Liver (tissue), 9 donors: Measurements from ENCODE around the gene GOLT1B. TPM values are rescaled to one million over a fixed set of nuclear protein-coding genes. Genes with fewer than 3 reads are reported as not detected.

Source experiments
- DNase-seq: peaks from one replicate; pipeline ENCODE4 v3.0.0-alpha.2; 2017; ENCODE audit warnings: low spot score
- H3K27ac ChIP-seq, 2 donors: one replicate each; pipeline ENCODE4 v1.7.0; 2013; ENCODE audit warnings: inconsistent platforms in 2 of 2, low read length in 2 of 2, control low read depth in 1 of 2, low read depth in 1 of 2, mild to moderate bottlenecking in 1 of 2
- H3K27me3 ChIP-seq, 4 donors: one replicate each; pipeline versions ENCODE4 v1.6.1 to v1.7.0; 2013; ENCODE audit warnings: low read length in 3 of 4, inconsistent platforms in 1 of 4, mild to moderate bottlenecking in 1 of 4, moderate library complexity in 1 of 4; ENCODE audit not compliant: control insufficient read depth in 4 of 4, insufficient read depth in 4 of 4
- H3K36me3 ChIP-seq, 4 donors: one replicate each; pipeline versions ENCODE4 v1.6.1 to v1.7.0; 2013; ENCODE audit warnings: low read length in 3 of 4, mild to moderate bottlenecking in 3 of 4, low read depth in 1 of 4, moderate library complexity in 1 of 4; ENCODE audit not compliant: control insufficient read depth in 4 of 4, insufficient read depth in 3 of 4
- H3K4me1 ChIP-seq, 4 donors: one replicate each; pipeline versions ENCODE4 v1.6.1 to v1.7.0; 2013; ENCODE audit warnings: low read length in 3 of 4, mild to moderate bottlenecking in 3 of 4, moderate library complexity in 1 of 4; ENCODE audit not compliant: control insufficient read depth in 4 of 4, insufficient read depth in 4 of 4
- H3K4me3 ChIP-seq, 3 donors: one replicate each; pipeline versions ENCODE4 v1.6.1 to v1.7.0; 2013; ENCODE audit warnings: low read length in 3 of 3, control low read depth in 1 of 3, low read depth in 1 of 3, mild to moderate bottlenecking in 1 of 3
- H3K9ac ChIP-seq, 2 donors: one replicate each; pipeline ENCODE4 v1.7.0; 2013; ENCODE audit warnings: low read length in 2 of 2, mild to moderate bottlenecking in 2 of 2, moderate library complexity in 2 of 2, control low read depth in 1 of 2, low read depth in 1 of 2
- H3K9me3 ChIP-seq, 4 donors: one replicate each; pipeline versions ENCODE4 v1.6.1 to v1.7.0; 2013; ENCODE audit warnings: low read length in 3 of 4; ENCODE audit not compliant: control insufficient read depth in 4 of 4
- EGR1 ChIP-seq, 2 donors: IDR thresholded peaks; 2 replicates each; pipeline ENCODE4 v1.6.1; 2016 to 2018; ENCODE audit warnings: antibody characterized with exemption in 2 of 2, low read depth in 2 of 2
- FOXA1 ChIP-seq: IDR thresholded peaks from 2 replicates; pipeline ENCODE4 v1.6.1; 2016; ENCODE audit warnings: antibody characterized with exemption
- HNF4A ChIP-seq, 2 donors: conservative IDR thresholded peaks; 2 replicates each; pipeline ENCODE4 v1.6.1; 2016; ENCODE audit warnings: antibody characterized with exemption in 2 of 2, mild to moderate bottlenecking in 2 of 2
- JUND ChIP-seq, 2 donors: IDR thresholded peaks; 2 replicates each; pipeline ENCODE4 v1.6.1; 2016; ENCODE audit warnings: antibody characterized with exemption in 2 of 2
- MAX ChIP-seq: IDR thresholded peaks from 2 replicates; pipeline ENCODE4 v1.6.1; 2016; ENCODE audit warnings: antibody characterized with exemption
- NR2F2 ChIP-seq: IDR thresholded peaks from 2 replicates; pipeline ENCODE4 v1.6.1; 2016; ENCODE audit warnings: antibody characterized with exemption
- RAD21 ChIP-seq, 2 donors: IDR thresholded peaks; 2 replicates each; pipeline ENCODE4 v1.6.1; 2016; ENCODE audit warnings: antibody characterized with exemption in 2 of 2, mild to moderate bottlenecking in 2 of 2
- REST ChIP-seq: IDR thresholded peaks from 2 replicates; pipeline ENCODE4 v1.6.1; 2016; ENCODE audit warnings: antibody characterized with exemption, mild to moderate bottlenecking
- RXRA ChIP-seq, 2 donors: IDR thresholded peaks; 2 replicates each; pipeline ENCODE4 v1.6.1; 2017 to 2018; ENCODE audit warnings: antibody characterized with exemption in 2 of 2, mild to moderate bottlenecking in 1 of 2
- TAF1 ChIP-seq: conservative IDR thresholded peaks from 2 replicates; pipeline ENCODE4 v1.6.1; 2016; ENCODE audit warnings: antibody characterized with exemption, mild to moderate bottlenecking
- WGBS: extraction: QIAGEN DNeasy Blood & Tissue Kit; methylation state at CpG from one replicate; pipeline ENCODE4 v1.1.7; 2013; 5-methylcytosine and 5-hydroxymethylcytosine counted together
- polyA plus RNA-seq, 2 donors: library from polyadenylated mRNA; stranded (reverse) in 1 of 2; unstranded in 1 of 2; fragments of 200-250 nt in 1 of 2; fragments of >200 nt in 1 of 2; fragmentation: Nextera tagmentation in 1 of 2; extraction: Ambion mirVana in 1 of 2; gene quantifications; one replicate each; pipeline versions ENCODE4 v1.2.1 to v1.2.3, GENCODE V29; 2013 to 2015
- total RNA-seq, 2 donors: library from RNA; depleted of rRNA; stranded (reverse); fragments of >200 nt; gene quantifications; one replicate each; pipeline ENCODE4 v1.2.3, GENCODE V29; 2014
- TF ChIP-seq, protein P1 (sequence below): IDR thresholded peaks from 2 replicates; pipeline ENCODE4 v1.6.1; 2016; ENCODE audit warnings: antibody characterized with exemption
- TF ChIP-seq, protein P2 (sequence below): fragments of 150-350 bp; IDR thresholded peaks from 2 replicates; pipeline ENCODE4 v1.5.1; 2017; ENCODE audit warnings: improper control_type of control experiment, low read depth, low read length; ENCODE audit not compliant: missing input control
- donor health status: healthy.
- donor health status: healthy.
- donor health status: healthy.
- donor health status: healthy.
- donor health status: healthy.

GOLT1B gene
- total and polyA plus RNA-seq, 4 donors = 11.0 to 36.9 (median 17.3) TPM

DNA sequence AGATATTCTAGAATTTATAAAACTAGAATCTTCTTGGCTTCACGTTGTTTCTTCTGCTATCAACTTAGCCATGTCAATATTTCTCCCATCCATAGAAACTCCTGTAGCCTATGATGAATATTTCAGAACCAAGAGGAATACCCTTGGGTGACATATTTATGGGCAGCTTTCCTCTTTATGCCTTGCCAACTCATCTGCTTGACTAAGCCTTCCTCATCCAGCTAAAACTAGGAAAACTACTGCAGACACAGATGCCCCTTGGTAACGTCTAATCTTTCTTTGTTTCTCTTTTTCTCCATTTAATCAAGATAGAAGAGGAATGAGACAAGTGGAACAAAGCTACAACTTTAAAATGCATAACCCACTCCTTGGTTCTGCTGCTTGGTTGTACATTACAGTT is 6.3 kb downstream of the GOLT1B start:
- no peaks in the 10 kb centered on the region for H3K27me3 ChIP-seq
- H3K9me3 ChIP-seq = no peaks in the 10 kb centered on the region
- peaks cover 4 to 17% (median 13%) of the 10 kb centered on the region in 4 donors for H3K36me3 ChIP-seq
- peaks cover 1 to 11% (median 4%) of the 10 kb centered on the region in 4 donors for H3K4me1 ChIP-seq
- H3K4me3 ChIP-seq = no peak overlapping the region
- TF ChIP-seq, protein P1, sequence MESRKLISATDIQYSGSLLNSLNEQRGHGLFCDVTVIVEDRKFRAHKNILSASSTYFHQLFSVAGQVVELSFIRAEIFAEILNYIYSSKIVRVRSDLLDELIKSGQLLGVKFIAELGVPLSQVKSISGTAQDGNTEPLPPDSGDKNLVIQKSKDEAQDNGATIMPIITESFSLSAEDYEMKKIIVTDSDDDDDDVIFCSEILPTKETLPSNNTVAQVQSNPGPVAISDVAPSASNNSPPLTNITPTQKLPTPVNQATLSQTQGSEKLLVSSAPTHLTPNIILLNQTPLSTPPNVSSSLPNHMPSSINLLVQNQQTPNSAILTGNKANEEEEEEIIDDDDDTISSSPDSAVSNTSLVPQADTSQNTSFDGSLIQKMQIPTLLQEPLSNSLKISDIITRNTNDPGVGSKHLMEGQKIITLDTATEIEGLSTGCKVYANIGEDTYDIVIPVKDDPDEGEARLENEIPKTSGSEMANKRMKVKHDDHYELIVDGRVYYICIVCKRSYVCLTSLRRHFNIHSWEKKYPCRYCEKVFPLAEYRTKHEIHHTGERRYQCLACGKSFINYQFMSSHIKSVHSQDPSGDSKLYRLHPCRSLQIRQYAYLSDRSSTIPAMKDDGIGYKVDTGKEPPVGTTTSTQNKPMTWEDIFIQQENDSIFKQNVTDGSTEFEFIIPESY = no peak
- TF ChIP-seq FOXA1 (no peak), REST (no peak), RAD21 (IDR thresholded peaks at IDR 0.05) (no peak), HNF4A (conservative IDR thresholded peaks at IDR 0.05) (no peak), EGR1 (IDR thresholded peaks at IDR 0.05; ENCODE audit: low read depth in 2 of 2) (no peak), RXRA (IDR thresholded peaks at IDR 0.05) (no peak), NR2F2 (no peak), JUND (IDR thresholded peaks at IDR 0.05) (no peak), TAF1 (no peak), MAX (no peak)
- TF ChIP-seq, protein P2, sequence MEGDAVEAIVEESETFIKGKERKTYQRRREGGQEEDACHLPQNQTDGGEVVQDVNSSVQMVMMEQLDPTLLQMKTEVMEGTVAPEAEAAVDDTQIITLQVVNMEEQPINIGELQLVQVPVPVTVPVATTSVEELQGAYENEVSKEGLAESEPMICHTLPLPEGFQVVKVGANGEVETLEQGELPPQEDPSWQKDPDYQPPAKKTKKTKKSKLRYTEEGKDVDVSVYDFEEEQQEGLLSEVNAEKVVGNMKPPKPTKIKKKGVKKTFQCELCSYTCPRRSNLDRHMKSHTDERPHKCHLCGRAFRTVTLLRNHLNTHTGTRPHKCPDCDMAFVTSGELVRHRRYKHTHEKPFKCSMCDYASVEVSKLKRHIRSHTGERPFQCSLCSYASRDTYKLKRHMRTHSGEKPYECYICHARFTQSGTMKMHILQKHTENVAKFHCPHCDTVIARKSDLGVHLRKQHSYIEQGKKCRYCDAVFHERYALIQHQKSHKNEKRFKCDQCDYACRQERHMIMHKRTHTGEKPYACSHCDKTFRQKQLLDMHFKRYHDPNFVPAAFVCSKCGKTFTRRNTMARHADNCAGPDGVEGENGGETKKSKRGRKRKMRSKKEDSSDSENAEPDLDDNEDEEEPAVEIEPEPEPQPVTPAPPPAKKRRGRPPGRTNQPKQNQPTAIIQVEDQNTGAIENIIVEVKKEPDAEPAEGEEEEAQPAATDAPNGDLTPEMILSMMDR = no peak
- no peak overlapping the region for H3K9ac ChIP-seq
- DNase-seq = no peak
- WGBS = 92% methylated on average over 2 of the region's 2 CpGs
- no peak overlapping the region for H3K27ac ChIP-seq

DNA sequence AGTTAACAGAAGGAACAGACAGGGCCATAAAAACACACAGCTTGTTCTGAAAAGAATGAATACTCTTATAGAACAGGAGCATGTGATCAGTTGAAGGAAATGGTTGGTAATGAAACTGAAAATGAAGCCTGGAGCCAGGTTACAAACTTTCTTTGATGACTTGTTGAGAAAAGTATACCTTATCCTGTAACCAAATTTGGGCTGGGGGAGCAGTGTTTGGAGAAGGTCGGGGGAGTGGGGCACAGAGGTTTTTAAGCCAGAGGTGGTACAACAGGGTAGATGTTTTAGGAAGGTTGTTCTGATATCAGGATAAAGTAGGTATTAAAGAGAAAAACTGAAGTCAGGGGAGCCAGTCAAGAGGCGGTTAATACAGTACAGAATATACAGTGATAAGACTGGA is 8.2 kb downstream of the GOLT1B start:
- 47% methylated on average over 2 of the region's 2 CpGs for WGBS

More for the DNA sequence above, 8.2 kb downstream of the GOLT1B start:
- no peak overlapping the region for H3K9ac ChIP-seq
- H3K27me3 ChIP-seq = no peaks in the 10 kb centered on the region
- H3K36me3 ChIP-seq = peaks cover 8 to 30% (median 17%) of the 10 kb centered on the region in 4 donors
- no peak for DNase-seq
- H3K4me3 ChIP-seq = no peak overlapping the region
- TF ChIP-seq JUND (IDR thresholded peaks at IDR 0.05) (no peak), RXRA (IDR thresholded peaks at IDR 0.05) (no peak)
- H3K27ac ChIP-seq = no peak overlapping the region
- H3K9me3 ChIP-seq = no peaks in the 10 kb centered on the region
- peaks cover 0 to 6% (median 0%) of the 10 kb centered on the region in 4 donors for H3K4me1 ChIP-seq
